ENCODE results near the gene ZNF207.
A peak's percentile ranks its signal among the peaks of the same experiment; 100 is the strongest.
"Not testable (repeated sequence)": the region's sequence is repeated elsewhere in the genome, so short reads cannot be mapped to it uniquely, and the experiment has no call there.

Gene ZNF207

GRCh38 chr17:32317353-32317752, 32.6 kb upstream of the ZNF207 start:
- no peaks in the 10 kb centered on the region for H3K4me1 ChIP-seq (ENCODE audit: insufficient read depth, low read length, severe bottlenecking)
- no peak overlapping the region for H3K4me3 ChIP-seq (ENCODE audit: low read depth, low read length, poor library complexity, severe bottlenecking)
- no peaks in the 10 kb centered on the region for H3K9me3 ChIP-seq (ENCODE audit: low read length)
- H3K27ac ChIP-seq (ENCODE audit: low read depth, low read length, poor library complexity, severe bottlenecking): no peak overlapping the region
- H3F3A ChIP-seq (ENCODE audit: insufficient read depth, low read length): no peaks in the 10 kb centered on the region
- H4K20me1 ChIP-seq (ENCODE audit: insufficient read depth, low read length): no peaks in the 10 kb centered on the region
- no peaks in the 10 kb centered on the region for H3K79me2 ChIP-seq (ENCODE audit: insufficient read depth, low read length)
- H3K9ac ChIP-seq (ENCODE audit: low read length): no peak overlapping the region
- no peak overlapping the region for H2AFZ ChIP-seq (ENCODE audit: low read length)
- TF ChIP-seq EZH2 (IDR thresholded peaks at IDR 0.05; ENCODE audit: borderline replicate concordance, low read length) (no peak), CTCF (IDR thresholded peaks at IDR 0.05; ENCODE audit: low read length) (no peak)
- no peaks in the 10 kb centered on the region for H3K36me3 ChIP-seq (ENCODE audit: insufficient read depth, low read length)
- H3K9me2 ChIP-seq (ENCODE audit: low read depth, low read length): no peaks in the 10 kb centered on the region
- no peak overlapping the region for H3K4me2 ChIP-seq (ENCODE audit: low read length)
- no peaks in the 10 kb centered on the region; the same call in 1 of the 2 replicates for H3K27me3 ChIP-seq (ENCODE audit: insufficient read depth, low read length)

GRCh38 chr17:32318071-32318470, 31.9 kb upstream of the ZNF207 start:
- Histone ChIP-seq H3F3A (ENCODE audit: insufficient read depth, low read length) (no peaks in the 10 kb centered on the region), H3K27me3 (ENCODE audit: insufficient read depth, low read length) (no peaks in the 10 kb centered on the region; the same call in 1 of the 2 replicates), H4K20me1 (ENCODE audit: insufficient read depth, low read length) (no peaks in the 10 kb centered on the region), H3K9ac (ENCODE audit: low read length) (no peak overlapping the region), H3K36me3 (ENCODE audit: insufficient read depth, low read length) (no peaks in the 10 kb centered on the region), H3K27ac (ENCODE audit: low read depth, low read length, poor library complexity, severe bottlenecking) (no peak overlapping the region), H3K9me2 (ENCODE audit: low read depth, low read length) (no peaks in the 10 kb centered on the region), H3K9me3 (ENCODE audit: low read length) (no peaks in the 10 kb centered on the region), H3K4me2 (ENCODE audit: low read length) (no peak overlapping the region), H3K79me2 (ENCODE audit: insufficient read depth, low read length) (no peaks in the 10 kb centered on the region), H3K4me1 (ENCODE audit: insufficient read depth, low read length, severe bottlenecking) (no peaks in the 10 kb centered on the region), H3K4me3 (ENCODE audit: low read depth, low read length, poor library complexity, severe bottlenecking) (no peak overlapping the region), H2AFZ (ENCODE audit: low read length) (no peak overlapping the region)
- TF ChIP-seq CTCF (IDR thresholded peaks at IDR 0.05; ENCODE audit: low read length): no peak
- TF ChIP-seq EZH2 (IDR thresholded peaks at IDR 0.05; ENCODE audit: borderline replicate concordance, low read length): no peak

- Histone ChIP-seq H3K9me3 (ENCODE audit: low read length) (no peaks in the 10 kb centered on the region), H3K27me3 (ENCODE audit: insufficient read depth, low read length) (no peaks in the 10 kb centered on the region; the same call in 1 of the 2 replicates), H2AFZ (ENCODE audit: low read length) (no peak overlapping the region), H4K20me1 (ENCODE audit: insufficient read depth, low read length) (no peaks in the 10 kb centered on the region), H3K79me2 (ENCODE audit: insufficient read depth, low read length) (no peaks in the 10 kb centered on the region), H3F3A (ENCODE audit: insufficient read depth, low read length) (no peaks in the 10 kb centered on the region), H3K4me3 (ENCODE audit: low read depth, low read length, poor library complexity, severe bottlenecking) (peak overlapping the region; percentile 16), H3K9me2 (ENCODE audit: low read depth, low read length) (no peaks in the 10 kb centered on the region), H3K36me3 (ENCODE audit: insufficient read depth, low read length) (no peaks in the 10 kb centered on the region), H3K4me1 (ENCODE audit: insufficient read depth, low read length, severe bottlenecking) (no peaks in the 10 kb centered on the region), H3K4me2 (ENCODE audit: low read length) (peak overlapping the region; percentile 53), H3K9ac (ENCODE audit: low read length) (no peak overlapping the region), H3K27ac (ENCODE audit: low read depth, low read length, poor library complexity, severe bottlenecking) (no peak overlapping the region)
- TF ChIP-seq CTCF (IDR thresholded peaks at IDR 0.05; ENCODE audit: low read length) (peak; percentile 92), EZH2 (IDR thresholded peaks at IDR 0.05; ENCODE audit: borderline replicate concordance, low read length) (no peak)
Observed at GRCh38 chr17:32319548-32319905, 30.4 kb upstream of the ZNF207 start.

GRCh38 chr17:32320080-32320479, 29.9 kb upstream of the ZNF207 start:
- H3K9me2 ChIP-seq (ENCODE audit: low read depth, low read length); H3K27ac ChIP-seq (ENCODE audit: low read depth, low read length, poor library complexity, severe bottlenecking); H3K79me2 ChIP-seq (ENCODE audit: insufficient read depth, low read length); H3K36me3 ChIP-seq (ENCODE audit: insufficient read depth, low read length); H2AFZ ChIP-seq (ENCODE audit: low read length); H3K9me3 ChIP-seq (ENCODE audit: low read length); H3K9ac ChIP-seq (ENCODE audit: low read length); H3K4me3 ChIP-seq (ENCODE audit: low read depth, low read length, poor library complexity, severe bottlenecking); H3K27me3 ChIP-seq (ENCODE audit: insufficient read depth, low read length); H4K20me1 ChIP-seq (ENCODE audit: insufficient read depth, low read length); H3K4me2 ChIP-seq (ENCODE audit: low read length); H3F3A ChIP-seq (ENCODE audit: insufficient read depth, low read length); H3K4me1 ChIP-seq (ENCODE audit: insufficient read depth, low read length, severe bottlenecking): not testable (repeated sequence)
